ENCODE measurements around the gene SPCS3.

Gene SPCS3

GRCh38 chr4:176350671-176351070 lies 30.9 kb downstream of the SPCS3 start:
- no peak for DNase-seq

- DNase-seq, result no peak
Measured at GRCh38 chr4:176354884-176355283, 35.1 kb downstream of the SPCS3 start.

GRCh38 chr4:176357359-176358082 lies 37.8 kb downstream of the SPCS3 start:
- DNase-seq, result no peak

- DNase-seq, result no peak
Measured at GRCh38 chr4:176358083-176358469, 38.3 kb downstream of the SPCS3 start.

GRCh38 chr4:176359590-176359989 lies 39.8 kb downstream of the SPCS3 start:
- no peak for DNase-seq

- no peak for DNase-seq
Measured at GRCh38 chr4:176360446-176360845, 40.7 kb downstream of the SPCS3 start.

GRCh38 chr4:176363072-176363471 lies 43.3 kb downstream of the SPCS3 start:
- no peak for DNase-seq

- DNase-seq, result no peak
Measured at GRCh38 chr4:176367771-176368465, 48.2 kb downstream of the SPCS3 start.

GRCh38 chr4:176376032-176376614 lies 56.4 kb downstream of the SPCS3 start:
- DNase-seq, result peak; percentile 45

GRCh38 chr4:176377780-176378179 lies 58.0 kb downstream of the SPCS3 start:
- DNase-seq, result peak; percentile 56

- no peak for DNase-seq
Measured at GRCh38 chr4:176380352-176381157, 60.8 kb downstream of the SPCS3 start.
